HG02943 (cell line): ENCODE data around the gene OFD1.
"Not testable (repeated sequence)": the region's sequence is repeated elsewhere in the genome, so short reads cannot be mapped to it uniquely, and the experiment has no call there.

ENCODE experiments used
- ATAC-seq: cut with Tn5 transposase; IDR thresholded peaks from one replicate; pipeline ENCODE4 v1.9.1; 2021; ENCODE audit warnings: mild to moderate bottlenecking, low read depth, moderate library complexity; ENCODE audit not compliant: unreplicated experiment

The OFD1 gene

DNA sequence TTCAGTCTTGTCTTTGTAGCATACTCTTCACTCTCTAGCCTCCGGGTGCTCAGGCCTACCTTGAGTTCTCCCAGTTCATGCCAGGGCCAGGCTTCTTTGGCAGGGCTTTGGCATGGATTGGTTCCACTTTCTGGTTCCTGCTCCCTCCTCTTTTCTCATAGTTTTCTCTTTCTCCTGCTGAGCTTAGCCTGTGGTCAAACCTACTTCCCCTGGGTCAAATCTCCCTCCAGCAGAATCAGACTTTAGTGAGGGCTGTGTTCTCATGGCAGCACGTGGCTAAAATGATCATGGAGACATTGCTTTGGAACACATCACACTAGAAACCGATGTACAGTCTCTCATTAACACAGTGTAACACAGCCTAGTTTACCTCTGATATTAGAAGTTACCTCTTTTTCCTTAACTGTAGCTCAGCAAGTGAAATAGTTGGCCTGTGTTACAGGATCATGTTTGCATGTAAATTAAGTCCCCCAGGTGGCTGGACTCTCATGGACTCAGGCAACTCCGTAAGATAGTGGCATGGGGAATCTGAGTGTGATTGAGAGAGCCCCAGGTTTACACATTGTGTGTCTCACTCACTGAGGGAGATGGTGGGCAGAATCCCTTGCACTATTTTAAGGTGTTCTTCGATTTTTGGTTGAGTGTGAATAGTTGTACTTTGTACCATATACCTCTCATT, 32.3 kb upstream of the OFD1 start:
- no peak for ATAC-seq

DNA sequence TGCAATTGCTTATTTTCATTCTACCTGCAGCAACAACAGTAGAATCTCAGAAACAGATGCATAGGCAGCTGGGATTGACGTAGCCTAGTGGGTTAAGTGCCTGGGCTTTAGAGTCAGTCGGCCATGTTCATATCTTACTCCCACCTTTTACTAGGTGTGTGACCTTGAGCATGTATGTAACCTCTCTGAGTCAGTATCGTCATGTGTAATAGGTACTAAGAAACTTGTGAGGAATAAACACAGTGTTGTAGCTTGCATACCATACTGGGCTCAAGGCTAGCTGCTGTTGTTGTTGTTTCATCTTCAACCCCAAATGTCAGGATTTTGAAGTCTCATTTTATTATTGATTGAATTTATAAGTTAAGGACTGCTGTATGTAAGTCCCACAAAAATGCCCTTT, 31.4 kb upstream of the OFD1 start:
- ATAC-seq = no peak

DNA sequence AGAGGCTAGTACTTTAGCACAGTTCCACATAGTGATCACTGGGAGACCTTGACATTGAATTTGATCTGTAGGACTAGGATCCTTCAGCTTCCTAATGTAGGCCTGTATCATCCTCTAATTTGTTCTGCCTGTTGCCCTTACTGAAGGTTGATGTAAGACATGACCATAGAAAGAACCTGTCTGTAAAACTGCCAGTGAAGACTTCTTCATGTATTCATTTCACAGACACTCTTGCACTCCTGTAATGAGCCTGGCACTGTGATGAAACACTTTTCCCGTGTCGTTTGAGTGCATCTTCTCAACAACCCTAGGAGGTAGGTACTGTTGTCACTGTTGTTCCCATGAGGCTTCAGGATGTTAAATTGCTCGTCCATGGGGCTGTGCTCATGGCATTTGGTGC, 31.0 kb upstream of the OFD1 start:
- ATAC-seq = no peak

DNA sequence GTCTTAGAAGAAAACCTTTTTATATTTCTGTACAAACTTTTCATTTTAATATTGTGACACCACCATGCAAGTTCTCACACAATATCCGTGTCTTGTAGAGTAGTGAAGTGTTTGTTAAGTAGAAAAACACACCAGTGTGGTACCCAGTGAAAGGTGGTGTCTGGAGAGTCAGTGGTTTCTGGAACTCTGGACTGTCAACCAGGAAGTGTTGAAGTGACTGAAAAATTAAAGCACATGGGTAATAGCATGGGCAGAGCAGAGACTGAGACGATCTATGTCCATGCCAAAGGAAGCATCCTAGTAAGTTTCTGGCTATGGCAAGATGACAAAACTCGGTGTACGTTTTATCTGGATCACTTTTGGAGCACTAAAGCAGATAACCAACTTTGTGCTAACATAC, 23.4 kb upstream of the OFD1 start:
- ATAC-seq = no peak

DNA sequence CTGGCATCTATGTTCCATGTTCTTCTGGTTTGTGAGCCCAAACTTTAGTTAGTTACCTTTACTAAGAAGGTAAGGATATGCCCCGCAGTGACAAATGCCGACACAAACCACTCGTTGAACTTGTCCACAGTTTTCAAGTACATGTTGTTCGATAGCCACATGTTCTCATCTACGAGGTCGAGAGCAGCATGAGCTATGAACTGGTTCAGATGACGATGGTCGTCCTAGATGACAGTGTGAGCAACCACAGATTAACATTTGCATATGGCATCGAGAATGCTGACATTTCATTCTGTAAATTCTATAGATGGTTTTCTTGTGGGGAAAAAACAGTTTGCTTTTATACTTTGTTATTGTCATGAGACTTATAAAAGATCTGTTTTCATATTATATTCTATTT, 18.1 kb upstream of the OFD1 start:
- no peak for ATAC-seq

DNA sequence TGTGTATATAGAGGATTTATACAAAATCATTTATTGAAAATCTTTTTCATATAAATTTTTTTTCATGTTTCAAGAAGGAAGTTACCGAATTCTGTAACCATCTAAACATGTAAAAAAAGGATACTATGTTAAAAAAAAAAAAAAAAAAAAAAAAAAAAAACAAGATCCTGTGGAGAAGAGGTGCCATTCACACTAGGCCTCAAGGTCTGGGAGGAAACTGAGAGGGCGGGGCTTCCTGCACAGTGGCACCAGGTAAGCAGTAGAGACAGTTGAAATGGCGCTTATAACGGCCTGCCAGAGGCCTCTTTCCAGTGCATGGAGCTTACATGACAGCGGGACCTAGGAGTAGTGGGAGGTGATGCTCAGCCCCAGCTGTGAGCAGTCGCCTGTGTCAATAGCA, 17.6 kb upstream of the OFD1 start:
- no peak for ATAC-seq

DNA sequence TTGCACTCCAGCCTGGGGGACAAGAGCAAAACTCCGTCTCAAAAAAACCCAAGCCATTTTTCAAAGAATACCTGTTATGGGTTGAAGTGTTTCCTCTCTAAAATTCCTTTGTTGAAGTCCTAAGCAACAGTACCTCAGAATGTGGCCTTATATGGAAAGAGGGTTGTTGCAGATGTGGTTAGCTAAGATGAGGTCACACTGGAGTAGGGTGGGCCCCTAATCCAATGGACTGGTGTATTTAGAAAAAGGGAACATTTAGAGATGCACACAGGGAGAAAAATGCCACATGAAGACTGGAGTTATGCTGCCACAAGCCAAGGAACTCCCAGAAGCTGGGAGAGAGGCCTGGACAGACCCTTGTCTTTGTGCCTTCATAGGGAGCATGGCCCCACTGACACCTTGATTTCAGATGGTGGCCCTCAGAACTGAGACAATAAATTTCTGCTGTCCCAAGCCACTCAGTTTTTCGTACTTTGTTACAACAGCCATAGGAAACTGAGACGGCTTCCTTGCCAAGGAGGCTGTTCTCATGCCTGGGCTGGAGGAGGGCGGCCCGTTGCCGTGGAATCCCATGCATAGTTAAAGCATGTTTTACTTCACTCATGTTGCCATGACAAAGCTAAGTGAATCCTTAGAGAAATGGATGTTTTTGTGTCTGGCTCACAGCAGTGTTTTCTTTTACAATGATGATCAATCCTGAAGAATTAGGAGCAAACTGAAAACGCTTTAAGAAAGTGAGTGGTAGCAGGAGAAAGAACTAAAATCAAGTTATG, 16.7 kb upstream of the OFD1 start:
- ATAC-seq = no peak

DNA sequence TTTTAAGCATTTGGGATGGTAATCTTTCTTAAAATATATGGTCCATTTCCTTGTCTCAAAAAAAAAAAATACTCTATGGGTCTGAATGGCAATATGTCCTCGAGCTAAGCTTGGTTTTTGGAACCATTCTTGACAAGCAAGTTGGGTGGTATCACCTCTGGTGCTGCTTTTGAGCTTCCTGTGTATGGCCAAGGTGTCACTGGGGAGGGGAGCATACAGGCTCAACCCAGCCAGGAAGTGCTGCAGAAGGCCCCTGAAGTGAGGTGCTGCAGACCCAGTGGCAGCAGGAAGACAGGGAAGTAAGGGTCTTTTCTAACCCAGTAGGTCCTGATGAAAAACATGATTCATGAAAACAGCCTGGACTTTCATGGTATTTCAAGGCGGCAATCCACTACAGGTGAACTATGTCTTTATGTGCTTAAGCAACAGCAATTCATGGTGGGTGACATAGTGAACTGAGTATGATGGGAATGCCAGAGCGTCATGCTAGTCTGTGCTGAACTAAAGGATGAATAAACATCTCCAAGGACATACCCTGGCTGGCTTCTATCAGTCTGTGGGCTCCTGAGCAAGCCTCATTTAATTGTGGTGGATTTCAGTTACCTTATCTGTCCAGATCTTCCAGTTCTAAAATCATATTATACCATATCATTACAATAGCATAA, 15.2 kb upstream of the OFD1 start:
- ATAC-seq = no peak

DNA sequence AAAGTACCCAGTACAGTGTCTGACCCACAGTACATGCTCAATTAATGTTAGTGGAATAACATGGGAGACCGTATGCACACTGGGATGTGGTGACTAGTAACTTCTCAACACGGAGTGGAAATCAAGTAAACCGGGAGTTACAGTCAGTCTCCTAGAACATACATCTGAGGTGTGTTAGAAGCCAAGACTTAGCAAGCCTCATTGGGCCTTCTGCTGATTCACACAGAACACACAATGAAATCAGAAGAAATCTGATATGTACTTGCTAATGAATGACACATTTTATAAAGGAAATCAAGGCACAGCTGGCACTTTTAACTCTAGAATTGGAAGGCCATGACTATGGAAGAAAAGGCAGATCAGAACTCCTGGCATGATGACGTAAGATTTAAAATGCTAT, 13.2 kb upstream of the OFD1 start:
- ATAC-seq = no peak

DNA sequence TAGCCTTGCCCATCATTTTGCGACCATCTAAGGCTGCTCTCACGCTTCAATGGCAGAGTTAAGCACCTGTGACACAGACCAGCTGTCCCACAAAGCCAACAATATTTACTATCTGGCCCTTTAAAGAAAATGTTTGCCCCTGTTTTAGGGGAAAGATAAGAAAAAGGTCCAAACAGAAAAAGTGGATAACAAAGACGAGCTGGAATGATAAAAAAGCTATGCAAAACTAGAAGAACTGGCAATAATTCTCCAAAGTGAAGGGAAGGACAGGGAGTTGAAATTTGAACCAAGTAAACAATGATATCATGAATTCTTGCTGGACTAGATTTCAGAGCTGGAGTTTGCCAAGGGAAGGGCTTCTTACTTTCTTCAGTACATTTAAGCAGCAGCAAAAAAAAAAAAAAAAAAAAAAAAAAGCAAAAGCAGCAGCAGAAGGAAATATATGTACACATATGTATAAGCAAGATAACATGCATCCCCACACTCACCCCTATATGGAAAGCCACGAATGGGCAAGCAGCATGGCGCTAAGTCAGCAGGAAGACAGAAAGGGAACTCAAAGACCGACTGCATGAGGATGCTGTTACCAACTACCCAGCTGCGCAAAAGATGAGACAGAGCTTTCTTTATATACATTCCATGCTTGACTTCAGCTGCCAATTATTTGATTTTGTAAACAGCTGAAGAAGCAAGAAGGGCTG, 12.6 kb upstream of the OFD1 start:
- ATAC-seq = no peak

DNA sequence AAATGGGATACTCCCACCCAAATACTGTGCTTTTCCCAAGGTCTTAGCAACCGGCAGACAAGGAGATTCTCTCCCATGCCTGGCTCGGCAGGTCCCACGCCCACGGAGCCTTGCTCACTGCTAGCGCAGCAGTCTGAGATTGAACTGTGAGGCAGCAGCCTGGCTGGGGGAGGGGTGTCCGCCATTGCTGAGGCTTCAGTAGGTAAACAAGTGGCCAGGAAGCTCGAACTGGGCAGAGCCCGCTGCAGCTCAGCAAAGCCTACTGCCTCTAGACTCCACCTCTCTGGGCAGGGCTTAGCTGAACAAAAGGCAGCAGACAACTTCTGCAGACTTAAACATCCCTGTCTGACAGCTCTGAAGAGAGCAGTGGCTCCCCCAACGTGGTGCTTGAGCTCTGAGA, 9.7 kb upstream of the OFD1 start:
- ATAC-seq = not testable (repeated sequence)

DNA sequence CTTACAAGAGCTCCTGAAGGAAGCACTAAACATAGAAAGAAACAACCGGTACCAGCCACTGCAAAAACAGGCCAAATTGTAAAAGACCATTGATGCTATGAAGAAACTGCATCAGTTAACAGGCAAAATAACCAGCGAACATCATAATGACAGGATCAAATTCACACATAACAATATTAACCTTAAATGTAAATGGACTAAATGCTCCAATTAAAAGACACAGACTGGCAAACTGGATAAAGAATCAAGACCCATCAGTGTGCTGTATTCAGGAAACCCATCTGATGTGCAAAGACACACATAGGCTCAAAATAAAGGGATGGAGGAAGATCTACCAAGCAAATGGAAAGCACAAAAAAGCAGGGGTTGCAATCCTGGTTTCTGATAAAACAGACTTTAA, 8.0 kb upstream of the OFD1 start:
- ATAC-seq = not testable (repeated sequence)

DNA sequence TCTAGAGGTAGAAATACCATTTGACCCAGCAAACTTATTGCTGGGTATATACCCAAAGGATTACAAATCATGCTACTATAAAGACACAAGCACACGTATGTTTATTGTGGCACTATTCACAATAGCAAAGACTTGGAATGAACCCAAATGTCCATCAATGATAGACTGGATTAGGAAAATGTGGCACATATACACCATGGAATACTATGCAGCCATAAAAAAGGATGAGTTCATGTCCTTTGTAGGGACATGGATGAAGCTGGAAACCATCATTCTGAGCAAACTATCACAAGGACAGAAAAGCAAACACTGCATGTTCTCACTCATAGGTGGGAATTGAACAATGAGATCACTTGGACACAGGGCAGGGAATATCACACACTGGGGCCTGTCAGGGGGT, 4.0 kb upstream of the OFD1 start:
- ATAC-seq = not testable (repeated sequence)

DNA sequence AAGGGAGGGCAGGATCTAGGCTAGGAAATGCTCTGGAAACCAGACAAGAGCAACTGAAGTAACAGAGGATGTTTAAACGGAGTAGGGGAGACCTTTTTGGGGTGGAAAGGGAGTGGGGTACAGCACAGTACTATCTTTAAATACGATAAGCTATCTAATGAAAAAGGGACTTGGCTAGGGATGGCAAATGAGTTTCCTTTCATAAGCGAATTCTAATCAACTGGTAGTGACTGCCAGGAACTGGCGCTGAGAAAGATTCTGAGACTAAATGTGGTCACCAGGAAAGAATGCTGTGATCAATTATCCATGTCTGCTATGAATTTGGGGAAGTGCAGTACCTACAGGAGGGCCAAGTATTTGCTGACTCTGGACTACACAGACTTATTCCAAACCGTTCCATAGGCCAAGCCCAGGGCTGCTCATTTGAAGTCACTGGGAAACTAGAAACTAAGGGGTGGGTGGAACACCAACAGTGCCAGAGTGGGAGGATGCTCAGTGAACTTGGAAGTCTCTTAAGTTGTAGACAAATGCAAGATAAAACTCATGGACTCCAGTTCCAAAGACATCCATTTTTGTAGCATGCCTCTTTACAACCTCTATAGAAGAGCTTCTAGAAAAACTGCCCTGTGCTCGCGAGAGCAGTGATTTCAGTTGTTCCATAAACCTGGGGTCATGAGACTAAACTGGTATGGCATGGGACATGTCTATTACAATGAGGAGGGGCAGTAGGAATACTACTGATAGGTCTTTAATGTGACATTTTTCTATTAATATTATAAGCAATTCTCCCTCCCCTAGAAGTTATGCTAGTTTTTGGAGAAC, 2.1 kb upstream of the OFD1 start:
- ATAC-seq = no peak

DNA sequence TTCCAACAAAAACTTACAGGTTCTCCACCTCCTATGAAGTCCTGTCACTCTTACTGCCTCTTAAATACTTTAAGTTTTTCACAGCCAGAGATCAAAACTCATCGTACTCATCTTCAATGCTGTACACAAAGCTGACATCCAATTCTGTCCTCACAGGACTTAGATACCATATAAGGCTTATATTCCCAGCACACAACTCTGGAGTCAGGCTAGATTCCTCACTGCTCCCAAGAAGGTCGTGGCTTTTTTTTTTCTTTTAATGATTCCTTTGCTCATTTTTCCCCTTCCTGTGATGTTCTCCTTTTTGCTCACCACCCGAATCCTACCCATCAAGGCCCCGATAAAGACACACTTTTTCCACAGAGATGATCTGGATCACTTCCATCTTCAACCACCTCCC, 1.0 kb upstream of the OFD1 start:
- no peak for ATAC-seq

DNA sequence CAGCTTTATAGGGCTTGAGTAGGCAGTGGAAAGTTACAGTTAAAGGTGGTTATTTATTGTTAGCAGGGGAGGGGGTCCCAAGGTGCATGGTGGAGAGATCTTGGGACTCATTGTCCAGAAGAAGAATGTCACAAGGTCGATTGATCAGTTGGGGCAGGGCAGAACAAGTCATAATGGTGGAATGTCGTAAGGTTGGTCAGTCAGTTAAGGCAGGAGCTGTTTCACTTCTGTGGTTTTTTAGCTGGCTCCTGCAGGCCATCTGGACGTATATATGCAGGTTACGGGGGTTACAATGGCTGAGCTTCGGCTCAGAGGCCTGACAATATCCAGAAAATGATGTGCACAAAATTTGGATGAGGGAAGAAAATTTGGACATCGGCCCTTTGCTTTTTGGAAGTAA, 7.1 kb downstream of the OFD1 start:
- no peak for ATAC-seq

DNA sequence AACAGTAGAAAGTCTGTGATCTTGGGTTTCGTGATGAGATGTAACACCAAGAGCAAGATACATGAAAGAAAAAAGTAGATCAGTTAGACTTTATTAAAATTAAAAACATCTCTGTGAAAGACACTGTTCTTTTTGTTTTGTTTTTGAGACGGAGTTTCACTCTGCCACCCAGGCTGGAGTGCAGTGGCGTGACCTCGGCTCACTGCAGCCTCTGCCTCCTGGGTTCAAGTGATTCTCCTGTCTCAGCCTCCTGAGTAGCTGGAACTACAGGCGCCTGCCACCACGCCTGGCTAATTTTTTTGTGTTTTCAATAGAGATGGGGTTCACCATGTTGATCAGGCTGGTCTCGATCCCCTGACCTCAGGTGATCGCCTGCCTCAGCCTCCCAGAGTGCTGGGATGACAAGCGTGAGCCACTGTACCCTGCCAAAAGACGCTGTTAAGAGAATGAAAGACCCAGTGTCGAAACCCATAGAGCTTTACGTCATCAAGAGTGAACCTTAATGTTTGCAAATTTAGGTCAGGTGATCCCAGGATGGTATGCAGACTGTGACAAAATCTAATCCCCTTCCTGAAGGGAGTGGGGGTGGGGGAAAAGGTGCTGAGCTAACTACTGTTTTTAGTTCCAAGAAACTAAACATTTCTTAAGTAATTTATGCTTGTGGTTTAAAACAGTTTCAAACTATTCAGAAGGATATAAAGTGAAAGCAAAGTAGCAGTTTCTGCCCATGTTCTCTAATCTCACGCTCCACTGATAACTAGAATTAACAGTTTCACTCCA, 8.0 kb downstream of the OFD1 start:
- ATAC-seq = peak; percentile 89

DNA sequence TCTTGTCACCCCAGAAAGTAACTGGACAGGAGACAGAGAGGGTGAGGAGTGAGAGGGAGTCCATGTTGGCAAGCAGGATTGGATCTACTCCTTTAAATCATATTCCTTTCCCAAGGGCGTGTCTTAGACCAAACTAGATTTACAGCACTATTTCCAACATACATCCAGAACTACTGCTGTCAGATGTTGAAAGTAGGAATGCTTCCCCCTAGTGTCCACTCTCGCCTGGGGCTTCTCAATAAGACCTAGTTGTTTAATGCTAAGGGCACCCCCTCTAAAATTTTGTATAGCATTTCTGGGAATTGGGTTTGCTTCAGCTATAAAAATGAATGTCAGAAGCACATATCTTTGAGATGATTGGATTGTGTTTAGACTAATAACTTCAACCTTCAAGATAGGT, 13.3 kb downstream of the OFD1 start:
- no peak for ATAC-seq

DNA sequence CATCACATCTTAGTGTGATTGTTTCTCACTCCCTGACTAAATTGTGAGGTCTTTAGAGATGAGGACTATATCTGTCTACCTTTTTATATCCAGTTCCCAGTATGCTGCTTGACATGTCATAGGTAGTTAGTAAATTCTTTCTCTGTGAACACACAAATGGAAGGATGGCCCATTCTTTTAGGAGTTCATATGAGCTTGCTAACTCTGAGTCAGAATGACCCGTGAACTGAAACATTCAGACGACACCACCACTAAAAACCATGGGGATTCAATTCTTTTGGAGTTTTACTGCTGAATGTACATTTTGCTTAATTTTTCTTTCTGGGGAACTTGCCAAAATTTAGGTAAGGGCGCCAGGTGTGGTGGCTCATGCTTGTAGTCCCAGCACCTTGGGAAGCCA, 13.9 kb downstream of the OFD1 start:
- ATAC-seq = no peak

DNA sequence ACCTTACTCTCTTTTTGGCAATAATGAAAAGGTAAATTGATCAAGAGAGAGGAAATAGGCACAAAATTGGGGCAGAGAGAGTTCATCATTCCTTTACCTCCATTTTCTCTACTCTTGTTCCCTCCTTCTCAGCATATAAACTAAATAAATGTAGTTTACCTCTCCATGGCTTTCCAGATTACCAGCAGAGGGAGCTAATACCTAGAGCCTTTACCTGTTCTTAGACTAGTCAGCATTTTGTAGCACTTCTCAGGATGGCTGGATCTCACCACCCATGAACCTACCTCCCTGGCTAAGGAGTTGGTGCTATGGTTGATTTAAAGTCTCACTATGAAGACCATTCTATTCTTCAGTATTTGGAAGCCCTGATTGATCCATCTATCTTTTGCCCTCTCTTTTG, 15.7 kb downstream of the OFD1 start:
- peak; percentile 48 for ATAC-seq
